ENCODE results near the gene FADS2. TPM values are rescaled to one million over a fixed set of nuclear protein-coding genes. Genes with fewer than 3 reads are reported as not detected.
A peak's percentile ranks its signal among the peaks of the same experiment; 100 is the strongest.

The FADS2 gene
- total RNA-seq, 1 donor from 2014 or later: 315 TPM

GRCh38 chr11:61803889-61804647 is 24.0 kb upstream of the FADS2 start:
- DNase-seq (ENCODE audit: low spot score): peak; percentile 19
- Mint-ChIP-seq H3K4me3 (ENCODE audit: unreplicated experiment) (no peak overlapping the region), H3K4me1 (ENCODE audit: low read depth) (no peaks in the 10 kb centered on the region), H3K27ac (ENCODE audit: unreplicated experiment) (no peak overlapping the region), H3K27me3 (ENCODE audit: low read depth) (no peaks in the 10 kb centered on the region), H3K9me3 (ENCODE audit: low read depth) (no peaks in the 10 kb centered on the region), H3K36me3 (ENCODE audit: low read depth) (peaks cover 25% of the 10 kb centered on the region)
- no peak for TF ChIP-seq CTCF (IDR thresholded peaks at IDR 0.05)

GRCh38 chr11:61805146-61805545 is 23.0 kb upstream of the FADS2 start:
- TF ChIP-seq CTCF (IDR thresholded peaks at IDR 0.05): no peak
- Mint-ChIP-seq H3K4me3 (ENCODE audit: unreplicated experiment) (no peak overlapping the region), H3K9me3 (ENCODE audit: low read depth) (no peaks in the 10 kb centered on the region), H3K27ac (ENCODE audit: unreplicated experiment) (no peak overlapping the region), H3K4me1 (ENCODE audit: low read depth) (no peaks in the 10 kb centered on the region), H3K27me3 (ENCODE audit: low read depth) (no peaks in the 10 kb centered on the region), H3K36me3 (ENCODE audit: low read depth) (peaks cover 29% of the 10 kb centered on the region)
- peak; percentile 18 for DNase-seq (ENCODE audit: low spot score)

- peak; percentile 35 for DNase-seq (ENCODE audit: low spot score)
- peaks cover 29% of the 10 kb centered on the region for H3K36me3 Mint-ChIP-seq (ENCODE audit: low read depth)
- no peak overlapping the region for H3K27ac Mint-ChIP-seq (ENCODE audit: unreplicated experiment)
- H3K4me3 Mint-ChIP-seq (ENCODE audit: unreplicated experiment): no peak overlapping the region
- no peaks in the 10 kb centered on the region for H3K4me1 Mint-ChIP-seq (ENCODE audit: low read depth)
- no peaks in the 10 kb centered on the region for H3K9me3 Mint-ChIP-seq (ENCODE audit: low read depth)
- TF ChIP-seq CTCF (IDR thresholded peaks at IDR 0.05): no peak
- H3K27me3 Mint-ChIP-seq (ENCODE audit: low read depth): no peaks in the 10 kb centered on the region
Measured at GRCh38 chr11:61806785-61807184, 21.3 kb upstream of the FADS2 start.

GRCh38 chr11:61810671-61811175 is 17.4 kb upstream of the FADS2 start:
- Mint-ChIP-seq H3K36me3 (ENCODE audit: low read depth) (peaks cover 20% of the 10 kb centered on the region), H3K9me3 (ENCODE audit: low read depth) (no peaks in the 10 kb centered on the region), H3K27me3 (ENCODE audit: low read depth) (no peaks in the 10 kb centered on the region), H3K4me1 (ENCODE audit: low read depth) (peaks cover 10% of the 10 kb centered on the region), H3K4me3 (ENCODE audit: unreplicated experiment) (no peak overlapping the region), H3K27ac (ENCODE audit: unreplicated experiment) (no peak overlapping the region)
- peak; percentile 59 for DNase-seq (ENCODE audit: low spot score)
- TF ChIP-seq CTCF (IDR thresholded peaks at IDR 0.05): no peak

GRCh38 chr11:61811831-61812230 is 16.3 kb upstream of the FADS2 start:
- no peak for TF ChIP-seq CTCF (IDR thresholded peaks at IDR 0.05)
- Mint-ChIP-seq H3K4me3 (ENCODE audit: unreplicated experiment) (no peak overlapping the region), H3K9me3 (ENCODE audit: low read depth) (no peaks in the 10 kb centered on the region), H3K36me3 (ENCODE audit: low read depth) (peaks cover 20% of the 10 kb centered on the region), H3K4me1 (ENCODE audit: low read depth) (peaks cover 10% of the 10 kb centered on the region), H3K27ac (ENCODE audit: unreplicated experiment) (no peak overlapping the region), H3K27me3 (ENCODE audit: low read depth) (no peaks in the 10 kb centered on the region)
- DNase-seq (ENCODE audit: low spot score): peak; percentile 19

All from chondrocyte (in vitro differentiated cells).